ENCODE results near the gene IFT20. TPM values are rescaled to one million over a fixed set of nuclear protein-coding genes. Genes with fewer than 3 reads are reported as not detected.
"Not testable (repeated sequence)": the region's sequence is repeated elsewhere in the genome, so short reads cannot be mapped to it uniquely, and the experiment has no call there.

IFT20 gene
- total and polyA plus RNA-seq, 11 donors = 7.9 to 18.9 (median 11.1) TPM

- intact Hi-C loops (cut with DNase I) = no loop called here
- Histone ChIP-seq H3K27ac (no peak overlapping the region), H3K4me1 (no peaks in the 10 kb centered on the region), H3K9me3 (no peaks in the 10 kb centered on the region), H3K36me3 (no peaks in the 10 kb centered on the region), H3K27me3 (peaks cover 0 to 50% (median 12%) of the 10 kb centered on the region in 9 donors), H3K4me3 (no peak overlapping the region)
- TF ChIP-seq POLR2A (IDR thresholded peaks at IDR 0.05) (no peak), CTCF (IDR thresholded peaks at IDR 0.05) (no peak)
- ATAC-seq = no peak
- DNase-seq = no peak
- 23 to 34% (median 28%) methylated on average over 18 to 38 of the region's 38 CpGs for WGBS, 4 donors
These were observed 28.3 kb downstream of the IFT20 start for GRCh38 chr17:28306954-28307401.

- no peak for DNase-seq
- Histone ChIP-seq H3K9me3 (no peaks in the 10 kb centered on the region), H3K36me3 (no peaks in the 10 kb centered on the region), H3K4me3 (no peak overlapping the region), H3K4me1 (no peaks in the 10 kb centered on the region), H3K27ac (no peak overlapping the region), H3K27me3 (peaks cover 0 to 8% (median 0%) of the 10 kb centered on the region in 9 donors)
- intact Hi-C loops (cut with DNase I) = no loop called here
- TF ChIP-seq POLR2A (IDR thresholded peaks at IDR 0.05) (no peak), CTCF (IDR thresholded peaks at IDR 0.05) (no peak)
- ATAC-seq = no peak
- 72 to 84% (median 81%) methylated on average over 3 of the region's 3 CpGs for WGBS, 4 donors
These were observed 36.8 kb downstream of the IFT20 start for GRCh38 chr17:28298449-28298848.

GRCh38 chr17:28295677-28296578 lies 39.3 kb downstream of the IFT20 start:
- Histone ChIP-seq H3K36me3 (no peaks in the 10 kb centered on the region), H3K9me3 (no peaks in the 10 kb centered on the region), H3K27me3 (peaks cover 0 to 8% (median 0%) of the 10 kb centered on the region in 9 donors), H3K27ac (no peak overlapping the region), H3K4me1 (no peaks in the 10 kb centered on the region), H3K4me3 (no peak overlapping the region)
- no peak for TF ChIP-seq CTCF (IDR thresholded peaks at IDR 0.05)
- TF ChIP-seq POLR2A (IDR thresholded peaks at IDR 0.05) = no peak
- intact Hi-C loops (cut with DNase I) = no loop called here
- ATAC-seq = no peak
- WGBS, 4 donors = 72 to 77% (median 75%) methylated on average over 3 of the region's 3 CpGs
- DNase-seq = no peak

GRCh38 chr17:28293994-28294393 lies 41.3 kb downstream of the IFT20 start:
- Histone ChIP-seq H3K27ac (no peak overlapping the region), H3K4me1 (no peaks in the 10 kb centered on the region), H3K4me3 (no peak overlapping the region), H3K36me3 (no peaks in the 10 kb centered on the region), H3K9me3 (no peaks in the 10 kb centered on the region), H3K27me3 (peaks cover 0 to 8% (median 0%) of the 10 kb centered on the region in 9 donors)
- DNase-seq (no peak), ATAC-seq (no peak)
- TF ChIP-seq POLR2A (IDR thresholded peaks at IDR 0.05) (no peak), CTCF (IDR thresholded peaks at IDR 0.05) (no peak)
- WGBS, 4 donors = 82 to 95% (median 87%) methylated on average over 6 of the region's 6 CpGs
- intact Hi-C loops (cut with DNase I) = no loop called here

- H3K27me3 ChIP-seq; H3K4me3 ChIP-seq; H3K36me3 ChIP-seq; DNase-seq; H3K27ac ChIP-seq; H3K9me3 ChIP-seq; ATAC-seq; H3K4me1 ChIP-seq; intact Hi-C loops (cut with DNase I): not testable (repeated sequence)
- 81 to 90% (median 83%) methylated on average over 12 of the region's 12 CpGs for WGBS, 4 donors
These were observed 42.4 kb downstream of the IFT20 start for GRCh38 chr17:28292878-28293277.
